Prostate gland (tissue), 2 donors: ENCODE results near the gene CHID1. TPM values are rescaled to one million over a fixed set of nuclear protein-coding genes. Genes with fewer than 3 reads are reported as not detected.

Experiments
- DNase-seq: peaks from one replicate; pipeline ENCODE4 v3.0.0-alpha.2; 2019; ENCODE audit warnings: low spot score
- H3K27ac ChIP-seq, 2 donors: fragments of 200-600 bp; sonication (generic); 2 replicates each; pipeline ENCODE4 v1.5.1; 2017 to 2019
- H3K27me3 ChIP-seq: fragments of 200-600 bp; sonication (generic); replicated peaks from 2 replicates; pipeline ENCODE4 v1.5.1; 2019; ENCODE audit not compliant: insufficient read depth
- H3K36me3 ChIP-seq, 2 donors: fragments of 200-600 bp; sonication (generic); 1 replicate in 1 of 2; 2 replicates in 1 of 2; pipeline versions ENCODE4 v1.5.1 to v1.8.1; 2017 to 2019
- H3K4me1 ChIP-seq: fragments of 200-600 bp; sonication (generic); replicated peaks from 2 replicates; pipeline ENCODE4 v1.5.1; 2019
- H3K4me3 ChIP-seq, 2 donors: fragments of 200-600 bp; sonication (generic); 2 replicates each; pipeline ENCODE4 v1.5.1; 2017 to 2019
- H3K9me3 ChIP-seq: fragments of 200-600 bp; sonication (generic); 2 replicates; pipeline ENCODE4 v1.5.1; 2017
- POLR2A ChIP-seq: fragments of 450-650 bp; IDR thresholded peaks from one replicate; pipeline ENCODE4 v1.6.1; 2016; ENCODE audit warnings: antibody characterized with exemption, mild to moderate bottlenecking
- POLR2AphosphoS5 ChIP-seq: sonication (generic); formaldehyde crosslinking; IDR thresholded peaks from one replicate; pipeline ENCODE4 v1.6.1; 2017; ENCODE audit warnings: antibody characterized with exemption
- WGBS: methylation state at CpG from one replicate; pipeline ENCODE4 v1.1.5; 2018; 5-methylcytosine and 5-hydroxymethylcytosine counted together
- intact Hi-C: fragments of 100-400 bp; cut with DNase I; formaldehyde crosslinking; loops from one replicate; pipeline ENCODE4 v1.14.2; 2022
- small RNA-seq, 2 donors: library from RNA; depleted of rRNA; stranded (forward); fragments of <200 nt; gene quantifications; one replicate each; pipeline ENCODE3, GENCODE V24; 2016
- total RNA-seq, 2 donors: library from RNA; depleted of rRNA; stranded (reverse); fragments of >200 nt; gene quantifications; one replicate each; pipeline ENCODE4 v1.1.0, GENCODE V29; 2016
- TF ChIP-seq, protein P1 (sequence below), 4 experiments: fragments of 200-600 bp in 2 of 4; fragments of 450-650 bp in 2 of 4; sonication (generic) in 2 of 4; IDR thresholded peaks; 1 replicate in 3 of 4; 2 replicates in 1 of 4; pipeline ENCODE4 v1.5.1; 2016 to 2019; ENCODE audit warnings: antibody characterized with exemption in 4 of 4, mild to moderate bottlenecking in 2 of 4, moderate library complexity in 2 of 4

The CHID1 gene
- total RNA-seq, 2 donors from 2014 or later, result 107 to 145 TPM

DNA sequence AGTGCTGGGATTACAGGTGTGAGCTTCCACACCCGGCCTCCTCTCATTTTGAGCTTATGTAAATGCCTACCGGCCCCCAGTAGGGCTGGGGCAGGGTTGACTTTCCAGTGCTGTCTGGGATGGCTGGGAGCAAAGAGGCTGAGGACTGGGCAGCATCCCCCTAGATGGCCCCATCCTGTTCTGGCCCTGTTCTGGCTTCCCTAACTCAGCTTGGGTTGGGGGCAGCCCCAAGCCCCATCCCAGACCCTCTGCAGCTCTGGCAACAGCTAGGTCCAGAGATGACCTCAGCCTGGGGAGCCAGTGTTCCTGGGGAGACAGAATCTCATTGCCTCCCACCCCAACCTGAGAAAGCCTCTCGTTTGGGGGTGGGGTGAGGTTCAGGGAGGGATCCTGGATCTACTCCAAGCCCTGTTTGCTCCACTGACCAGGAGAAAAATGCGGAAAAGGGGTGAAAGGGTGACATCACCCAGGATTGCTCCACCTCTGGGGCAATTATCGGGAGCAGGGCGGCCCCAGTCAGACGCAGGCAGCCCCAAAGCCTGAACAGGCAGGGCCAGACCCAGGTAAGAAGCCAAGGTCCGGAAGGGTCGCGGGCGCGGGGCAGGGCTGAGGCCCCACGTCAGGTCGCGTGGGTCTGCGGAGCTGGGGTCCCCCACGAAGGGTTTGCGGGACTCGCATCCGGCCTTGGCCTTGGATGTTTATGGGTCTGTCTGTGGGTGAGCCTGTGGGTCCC is 92.0 kb downstream of the CHID1 start, which contains the start of gene PNPLA2:
Gene PNPLA2 (plus strand): TSS at position 519 of the 733 bp plus-strand sequence. CDS start 805 bp downstream, outside the sequence.
- WGBS, result 23% methylated on average over 20 of the region's 20 CpGs
- Histone ChIP-seq H3K27me3 (no peaks in the 10 kb centered on the region), H3K27ac (peak within 1 kb of the TSS; percentile 91), H3K4me1 (peaks cover 7% of the 10 kb centered on the region), H3K4me3 (peak within 1 kb of the TSS; percentile 80 to 98), H3K36me3 (peaks cover under 1 to 5% of the 10 kb centered on the region in 2 donors), H3K9me3 (no peaks in the 10 kb centered on the region)
- intact Hi-C loops, result no loop called here
- TF ChIP-seq POLR2A (peak; percentile 57), POLR2AphosphoS5 (no peak)
- TF ChIP-seq, protein P1, sequence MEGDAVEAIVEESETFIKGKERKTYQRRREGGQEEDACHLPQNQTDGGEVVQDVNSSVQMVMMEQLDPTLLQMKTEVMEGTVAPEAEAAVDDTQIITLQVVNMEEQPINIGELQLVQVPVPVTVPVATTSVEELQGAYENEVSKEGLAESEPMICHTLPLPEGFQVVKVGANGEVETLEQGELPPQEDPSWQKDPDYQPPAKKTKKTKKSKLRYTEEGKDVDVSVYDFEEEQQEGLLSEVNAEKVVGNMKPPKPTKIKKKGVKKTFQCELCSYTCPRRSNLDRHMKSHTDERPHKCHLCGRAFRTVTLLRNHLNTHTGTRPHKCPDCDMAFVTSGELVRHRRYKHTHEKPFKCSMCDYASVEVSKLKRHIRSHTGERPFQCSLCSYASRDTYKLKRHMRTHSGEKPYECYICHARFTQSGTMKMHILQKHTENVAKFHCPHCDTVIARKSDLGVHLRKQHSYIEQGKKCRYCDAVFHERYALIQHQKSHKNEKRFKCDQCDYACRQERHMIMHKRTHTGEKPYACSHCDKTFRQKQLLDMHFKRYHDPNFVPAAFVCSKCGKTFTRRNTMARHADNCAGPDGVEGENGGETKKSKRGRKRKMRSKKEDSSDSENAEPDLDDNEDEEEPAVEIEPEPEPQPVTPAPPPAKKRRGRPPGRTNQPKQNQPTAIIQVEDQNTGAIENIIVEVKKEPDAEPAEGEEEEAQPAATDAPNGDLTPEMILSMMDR (IDR thresholded peaks at IDR 0.05), result no peak
- no peak for DNase-seq

Small RNAs within 50 kb of the gene (small RNA-seq; reads per million reads assigned to genes)
- gene RNU6-1025P, result 0 reads per million in 2 donors

Other genes with a start within 250 kb of the CHID1 start
- 100 to 1,000 TPM in 1 of 2 donors, 10 to 100 TPM in 1; 53.5 to 102 TPM for gene DEAF1, start 215.6 kb downstream of the CHID1 start, total RNA-seq
- gene TMEM80, start 215.0 kb downstream of the CHID1 start, total RNA-seq, result 10 to 100 TPM; 66.0 to 70.9 TPM
- 100 to 1,000 TPM in 1 of 2 donors, 10 to 100 TPM in 1; 92.1 to 114 TPM for gene EPS8L2, start 204.6 kb downstream of the CHID1 start, total RNA-seq
- 100 to 1,000 TPM; 124 to 285 TPM for gene TALDO1, start 163.3 kb downstream of the CHID1 start, total RNA-seq
- gene GATD1, start 133.3 kb downstream of the CHID1 start, total RNA-seq, result 10 to 100 TPM; 29.9 to 72.3 TPM
- 1 to 10 TPM in 1 of 2 donors, under 1 TPM in 1; 0.18 to 1.6 TPM for gene CEND1, start 120.7 kb downstream of the CHID1 start, total RNA-seq
- 10 to 100 TPM; 21.2 to 43.2 TPM for gene SLC25A22, start 112.5 kb downstream of the CHID1 start, total RNA-seq
- gene PIDD1, start 105.6 kb downstream of the CHID1 start, total RNA-seq, result 10 to 100 TPM; 15.3 to 60.5 TPM
- 100 to 1,000 TPM; 431 to 906 TPM for gene RPLP2, start 100.8 kb downstream of the CHID1 start, total RNA-seq
- gene PNPLA2, start 91.9 kb downstream of the CHID1 start, total RNA-seq, result 100 to 1,000 TPM in 1 of 2 donors, 10 to 100 TPM in 1; 61.8 to 115 TPM
- 10 to 100 TPM; 23.2 to 83.0 TPM for gene CRACR2B, start 82.9 kb downstream of the CHID1 start, total RNA-seq
- 100 to 1,000 TPM; 313 to 362 TPM for gene CD151, start 77.9 kb downstream of the CHID1 start, total RNA-seq
- 10 to 100 TPM; 64.5 to 91.1 TPM for gene POLR2L, start 68.3 kb downstream of the CHID1 start, total RNA-seq
- 10 to 100 TPM; 48.8 to 94.9 TPM for gene TSPAN4, start 68.0 kb downstream of the CHID1 start, total RNA-seq
- gene AP2A2, start 15.1 kb upstream of the CHID1 start, total RNA-seq, result 10 to 100 TPM; 35.1 to 70.2 TPM
- gene MUC6, start 125.9 kb upstream of the CHID1 start, total RNA-seq, result 1 to 10 TPM in 1 of 2 donors, under 1 TPM in 1; 0.74 to 2.3 TPM
- under 1 TPM in 1 of 2 donors, not detected in 1; 0.11 TPM for gene MUC2, start 164.1 kb upstream of the CHID1 start, total RNA-seq
- under 1 TPM; 0.05 to 0.45 TPM for gene MUC5AC, start 247.1 kb upstream of the CHID1 start, total RNA-seq